GM21526 (cell line): Measurements from ENCODE around the gene RERGL.
"Not testable (repeated sequence)": the region's sequence is repeated elsewhere in the genome, so short reads cannot be mapped to it uniquely, and the experiment has no call there.

Experiments
- ATAC-seq: cut with Tn5 transposase; IDR thresholded peaks from one replicate; pipeline ENCODE4 v1.9.1; 2021; ENCODE audit warnings: moderate library complexity; ENCODE audit not compliant: unreplicated experiment, low FRiP score

RERGL gene

DNA sequence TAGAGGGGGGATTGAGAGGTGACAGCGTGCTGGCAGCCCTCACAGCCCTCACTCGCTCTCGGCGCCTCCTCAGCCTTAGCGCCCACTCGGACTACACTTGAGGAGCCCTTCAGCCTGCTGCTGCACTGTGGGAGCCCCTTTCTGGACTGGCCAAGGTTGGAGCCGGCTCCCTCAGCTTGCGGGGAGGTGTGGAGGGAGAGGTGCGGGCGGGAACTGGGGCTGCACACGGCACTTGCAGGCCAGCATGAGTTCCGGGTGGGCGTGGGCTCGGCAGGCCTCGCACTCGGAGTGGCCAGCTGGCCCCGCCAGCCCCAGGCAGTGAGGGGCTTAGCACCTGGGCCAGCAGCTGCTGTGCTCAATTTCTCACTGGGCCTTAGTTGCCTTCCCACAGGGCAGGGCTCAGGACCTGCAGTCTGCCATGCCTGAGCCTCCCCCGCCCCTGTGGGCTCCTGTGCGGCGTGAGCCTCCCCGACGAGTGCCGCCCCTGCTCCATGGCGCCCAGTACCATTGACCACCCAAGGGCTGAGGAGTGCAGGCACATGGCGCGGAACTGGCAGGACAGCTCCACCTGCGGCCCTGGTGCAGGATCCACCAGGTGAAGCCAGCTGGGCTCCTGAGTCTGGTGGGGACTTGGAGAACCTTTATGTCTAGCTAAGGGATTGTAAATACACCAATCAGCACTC is 49.8 kb downstream of the RERGL start:
- not testable (repeated sequence) for ATAC-seq
